Breast epithelium (tissue), 3 donors: Measurements from ENCODE around the gene KIF1A.

ENCODE experiments used
- POLR2A ChIP-seq: fragments of 450-650 bp; IDR thresholded peaks from one replicate; pipeline ENCODE4 v1.6.1; 2016; ENCODE audit warnings: antibody characterized with exemption, mild to moderate bottlenecking, moderate library complexity
- POLR2AphosphoS5 ChIP-seq, 3 donors: sonication (generic); formaldehyde crosslinking; IDR thresholded peaks; one replicate each; pipeline ENCODE4 v1.6.1; 2017; ENCODE audit warnings: antibody characterized with exemption in 3 of 3
- TF ChIP-seq, protein P1 (sequence below), 3 donors: fragments of 450-650 bp; IDR thresholded peaks; one replicate each; pipeline ENCODE4 v1.5.1; 2016 to 2017; ENCODE audit warnings: antibody characterized with exemption in 3 of 3, mild to moderate bottlenecking in 3 of 3, moderate library complexity in 3 of 3

DNA sequence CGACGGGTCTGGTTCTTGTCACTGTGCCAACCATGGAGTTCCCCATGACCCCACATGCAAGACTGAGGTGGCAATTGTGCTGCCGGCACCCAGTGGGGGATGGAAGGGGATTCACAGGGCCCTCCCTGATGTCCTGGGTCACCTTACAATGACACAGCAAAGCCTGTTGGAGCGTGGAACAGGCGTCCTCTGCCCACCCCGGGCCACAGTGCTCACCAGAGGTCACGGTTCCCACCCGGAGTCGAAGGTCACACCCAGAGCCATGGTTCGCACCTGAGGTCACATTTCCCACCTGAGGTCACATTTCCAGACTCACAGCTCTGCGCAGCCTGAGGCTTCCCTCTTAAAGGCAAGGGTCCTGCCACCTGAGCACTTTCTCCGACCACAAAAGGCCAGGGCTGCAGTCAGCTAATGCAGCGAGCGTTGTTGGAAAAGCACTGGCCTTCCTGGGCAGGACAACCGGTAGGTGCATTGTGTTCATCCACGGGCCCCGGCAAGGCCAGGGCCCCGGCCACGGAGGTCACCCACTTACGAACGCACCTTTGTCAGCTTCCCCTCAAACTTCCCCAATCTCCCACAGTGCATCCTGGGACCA, 24.0 kb downstream of the KIF1A start:
- no peak for TF ChIP-seq POLR2A
- TF ChIP-seq, protein P1, sequence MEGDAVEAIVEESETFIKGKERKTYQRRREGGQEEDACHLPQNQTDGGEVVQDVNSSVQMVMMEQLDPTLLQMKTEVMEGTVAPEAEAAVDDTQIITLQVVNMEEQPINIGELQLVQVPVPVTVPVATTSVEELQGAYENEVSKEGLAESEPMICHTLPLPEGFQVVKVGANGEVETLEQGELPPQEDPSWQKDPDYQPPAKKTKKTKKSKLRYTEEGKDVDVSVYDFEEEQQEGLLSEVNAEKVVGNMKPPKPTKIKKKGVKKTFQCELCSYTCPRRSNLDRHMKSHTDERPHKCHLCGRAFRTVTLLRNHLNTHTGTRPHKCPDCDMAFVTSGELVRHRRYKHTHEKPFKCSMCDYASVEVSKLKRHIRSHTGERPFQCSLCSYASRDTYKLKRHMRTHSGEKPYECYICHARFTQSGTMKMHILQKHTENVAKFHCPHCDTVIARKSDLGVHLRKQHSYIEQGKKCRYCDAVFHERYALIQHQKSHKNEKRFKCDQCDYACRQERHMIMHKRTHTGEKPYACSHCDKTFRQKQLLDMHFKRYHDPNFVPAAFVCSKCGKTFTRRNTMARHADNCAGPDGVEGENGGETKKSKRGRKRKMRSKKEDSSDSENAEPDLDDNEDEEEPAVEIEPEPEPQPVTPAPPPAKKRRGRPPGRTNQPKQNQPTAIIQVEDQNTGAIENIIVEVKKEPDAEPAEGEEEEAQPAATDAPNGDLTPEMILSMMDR (IDR thresholded peaks at IDR 0.05): no peak
- TF ChIP-seq POLR2AphosphoS5 (IDR thresholded peaks at IDR 0.05): no peak
